Measurements from ENCODE around the gene USH2A.

The USH2A gene

GRCh38 chr1:215645861-215646260 is 777.4 kb downstream of the USH2A start:
- no peak for TF ChIP-seq ZNF274 (IDR thresholded peaks at IDR 0.05; ENCODE audit: low read depth, low read length)
- H3K4me3 ChIP-seq (ENCODE audit: low read length) = no peak overlapping the region

- no peak overlapping the region for H3K4me3 ChIP-seq (ENCODE audit: low read length)
- TF ChIP-seq ZNF274 (IDR thresholded peaks at IDR 0.05; ENCODE audit: low read depth, low read length) = no peak
Observed at GRCh38 chr1:215645182-215645581, 778.1 kb downstream of the USH2A start.

GRCh38 chr1:215643592-215644321 is 779.5 kb downstream of the USH2A start:
- H3K4me3 ChIP-seq (ENCODE audit: low read length) = no peak overlapping the region
- no peak for TF ChIP-seq ZNF274 (IDR thresholded peaks at IDR 0.05; ENCODE audit: low read depth, low read length)

GRCh38 chr1:215640429-215641148 is 782.7 kb downstream of the USH2A start:
- H3K4me3 ChIP-seq (ENCODE audit: low read length) = no peak overlapping the region
- TF ChIP-seq ZNF274 (IDR thresholded peaks at IDR 0.05; ENCODE audit: low read depth, low read length) = no peak

GRCh38 chr1:215637041-215637573 is 786.1 kb downstream of the USH2A start:
- H3K4me3 ChIP-seq (ENCODE audit: low read length) = no peak overlapping the region
- no peak for TF ChIP-seq ZNF274 (IDR thresholded peaks at IDR 0.05; ENCODE audit: low read depth, low read length)

GRCh38 chr1:215636258-215636965 is 786.8 kb downstream of the USH2A start:
- TF ChIP-seq ZNF274 (IDR thresholded peaks at IDR 0.05; ENCODE audit: low read depth, low read length) = no peak
- H3K4me3 ChIP-seq (ENCODE audit: low read length) = no peak overlapping the region

- H3K4me3 ChIP-seq (ENCODE audit: low read length) = no peak overlapping the region
- no peak for TF ChIP-seq ZNF274 (IDR thresholded peaks at IDR 0.05; ENCODE audit: low read depth, low read length)
Observed at GRCh38 chr1:215635827-215636226, 787.4 kb downstream of the USH2A start.

- no peak overlapping the region for H3K4me3 ChIP-seq (ENCODE audit: low read length)
- no peak for TF ChIP-seq ZNF274 (IDR thresholded peaks at IDR 0.05; ENCODE audit: low read depth, low read length)
Observed at GRCh38 chr1:215631489-215631888, 791.8 kb downstream of the USH2A start.

- no peak overlapping the region for H3K4me3 ChIP-seq (ENCODE audit: low read length)
- no peak for TF ChIP-seq ZNF274 (IDR thresholded peaks at IDR 0.05; ENCODE audit: low read depth, low read length)
Observed at GRCh38 chr1:215631040-215631439, 792.2 kb downstream of the USH2A start.

GRCh38 chr1:215625949-215626348 is 797.3 kb downstream of the USH2A start:
- no peak overlapping the region for H3K4me3 ChIP-seq (ENCODE audit: low read length)
- TF ChIP-seq ZNF274 (IDR thresholded peaks at IDR 0.05; ENCODE audit: low read depth, low read length) = no peak

GRCh38 chr1:215623162-215623561 is 800.1 kb downstream of the USH2A start:
- H3K4me3 ChIP-seq (ENCODE audit: low read length) = no peak overlapping the region
- TF ChIP-seq ZNF274 (IDR thresholded peaks at IDR 0.05; ENCODE audit: low read depth, low read length) = no peak

- H3K4me3 ChIP-seq (ENCODE audit: low read length) = no peak overlapping the region
- no peak for TF ChIP-seq ZNF274 (IDR thresholded peaks at IDR 0.05; ENCODE audit: low read depth, low read length)
Observed at GRCh38 chr1:215617979-215618378, 805.3 kb downstream of the USH2A start.

GRCh38 chr1:215612391-215612790 is 810.9 kb downstream of the USH2A start:
- no peak overlapping the region for H3K4me3 ChIP-seq (ENCODE audit: low read length)
- no peak for TF ChIP-seq ZNF274 (IDR thresholded peaks at IDR 0.05; ENCODE audit: low read depth, low read length)

GRCh38 chr1:215608646-215609045 is 814.6 kb downstream of the USH2A start:
- no peak for TF ChIP-seq ZNF274 (IDR thresholded peaks at IDR 0.05; ENCODE audit: low read depth, low read length)
- no peak overlapping the region for H3K4me3 ChIP-seq (ENCODE audit: low read length)

Data from GM08714 (cell line).